Omental fat pad (tissue), 4 donors: Measurements from ENCODE around the gene LSM14A. TPM values are rescaled to one million over a fixed set of nuclear protein-coding genes. Genes with fewer than 3 reads are reported as not detected.

Source experiments
- ATAC-seq: fragments of 150-250 bp; one replicate; pipeline ENCODE4 v1.9.1; 2016; ENCODE audit warnings: mild to moderate bottlenecking, moderate library complexity; ENCODE audit not compliant: low FRiP score
- DNase-seq: peaks from one replicate; pipeline ENCODE4 v3.0.0-alpha.2; 2019; ENCODE audit warnings: low spot score
- CTCF ChIP-seq, 3 donors: fragments of 450-650 bp; IDR thresholded peaks; one replicate each; pipeline ENCODE4 v1.5.1; 2016 to 2017; ENCODE audit warnings: antibody characterized with exemption in 3 of 3, mild to moderate bottlenecking in 3 of 3, moderate library complexity in 2 of 3
- total RNA-seq, 4 donors: library from RNA; depleted of rRNA; stranded (reverse); fragments of >200 nt; gene quantifications; one replicate each; pipeline ENCODE4 v1.1.0, GENCODE V29; 2016

The LSM14A gene
- total RNA-seq, 4 donors from 2014 or later = 63.0 to 128 (median 93.1) TPM

DNA sequence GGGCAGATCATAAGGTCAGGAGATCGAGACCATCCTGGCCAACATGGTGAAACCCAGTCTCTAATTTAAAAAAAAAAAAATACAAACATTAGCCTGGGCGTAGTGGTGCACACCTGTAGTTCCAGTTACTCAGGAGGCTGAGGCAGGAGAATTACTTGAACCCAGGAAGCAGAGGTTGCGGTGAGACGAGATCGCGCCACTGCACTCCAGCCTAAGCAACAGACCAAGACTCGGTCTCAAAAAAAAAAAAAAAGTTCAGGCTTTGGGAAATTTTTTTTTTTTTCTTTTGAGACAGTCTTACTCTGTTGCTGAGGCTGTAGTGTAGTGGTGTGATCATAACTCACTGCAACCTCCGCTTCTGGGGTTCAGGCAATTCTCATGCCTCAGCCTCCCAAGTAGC is 14.7 kb downstream of the LSM14A start:
- DNase-seq (no peak), ATAC-seq (no peak)
- TF ChIP-seq CTCF (IDR thresholded peaks at IDR 0.05) = no peak

- no peak for ATAC-seq
- TF ChIP-seq CTCF (IDR thresholded peaks at IDR 0.05) = no peak
- DNase-seq = no peak
Observed at GRCh38 chr19:34188408-34188807, 16.1 kb downstream of the LSM14A start.

DNA sequence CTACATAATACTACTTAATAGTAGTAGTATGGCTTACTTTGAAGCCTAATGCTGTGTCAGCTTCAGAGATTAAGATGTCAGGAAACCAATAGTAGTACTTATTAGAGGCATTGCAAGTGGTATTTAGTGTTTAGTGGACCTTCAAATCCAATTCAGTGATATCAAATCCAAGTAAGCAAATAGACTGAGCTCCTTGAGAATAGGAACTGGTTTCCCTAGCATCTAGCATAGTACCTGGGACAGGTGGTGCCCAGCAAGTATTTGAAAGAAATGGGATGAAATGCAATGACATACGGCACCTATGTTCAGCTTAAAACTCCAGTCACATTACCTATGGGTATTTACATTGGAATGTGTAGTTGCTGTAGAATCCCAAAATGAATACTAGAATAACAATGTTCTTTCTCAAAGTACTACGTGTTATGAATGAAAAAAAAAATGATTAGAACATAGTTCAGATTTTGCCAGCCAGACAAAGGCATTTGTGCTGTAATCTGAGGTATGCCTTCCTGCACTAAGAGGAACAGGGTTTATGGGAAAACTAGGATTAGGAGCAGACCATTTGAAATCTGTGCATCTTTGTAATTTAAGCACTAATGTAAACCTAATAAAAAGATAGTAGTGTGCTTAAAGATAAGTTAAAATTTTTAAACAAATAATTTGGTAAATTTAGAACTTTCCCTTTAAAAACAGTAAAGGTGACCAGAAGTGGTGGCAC is 17.1 kb downstream of the LSM14A start:
- ATAC-seq (no peak), DNase-seq (no peak)
- TF ChIP-seq CTCF (IDR thresholded peaks at IDR 0.05) = no peak

DNA sequence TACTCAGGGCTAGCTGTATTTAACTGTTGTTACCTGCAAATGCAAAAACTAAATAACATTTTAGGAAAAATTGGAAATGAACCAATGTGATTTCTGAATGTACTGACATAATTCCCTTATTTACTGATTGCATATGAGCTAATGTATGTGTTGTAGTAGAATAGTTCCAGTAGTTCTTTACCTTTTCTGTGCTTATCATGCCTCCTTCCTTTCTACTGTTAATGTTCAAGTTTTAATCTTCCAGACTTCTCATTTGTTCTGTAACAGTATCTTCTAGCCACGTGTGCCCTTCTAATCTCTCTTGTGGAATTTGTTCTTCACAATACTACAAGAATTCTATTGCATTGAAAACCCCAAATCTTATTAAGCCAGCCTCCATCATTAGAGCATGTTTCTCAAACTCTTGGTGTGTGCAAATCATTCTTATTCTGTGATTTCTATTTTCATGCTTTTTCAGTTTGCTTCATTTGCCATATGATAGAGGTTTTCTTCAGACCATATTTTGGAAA is 17.7 kb downstream of the LSM14A start:
- no peak for DNase-seq
- no peak for ATAC-seq
- TF ChIP-seq CTCF (IDR thresholded peaks at IDR 0.05) = no peak

- DNase-seq (no peak), ATAC-seq (no peak)
- no peak for TF ChIP-seq CTCF (IDR thresholded peaks at IDR 0.05)
Observed at GRCh38 chr19:34191355-34191962, 19.2 kb downstream of the LSM14A start.

GRCh38 chr19:34193439-34193838 is 21.1 kb downstream of the LSM14A start:
- ATAC-seq (no peak), DNase-seq (no peak)
- TF ChIP-seq CTCF (IDR thresholded peaks at IDR 0.05) = no peak

GRCh38 chr19:34193876-34194275 is 21.6 kb downstream of the LSM14A start:
- no peak for TF ChIP-seq CTCF (IDR thresholded peaks at IDR 0.05)
- DNase-seq = no peak
- ATAC-seq = no peak
